ENCODE measurements around the gene BEGAIN.
A peak's percentile ranks its signal among the peaks of the same experiment; 100 is the strongest.

Gene BEGAIN

DNA sequence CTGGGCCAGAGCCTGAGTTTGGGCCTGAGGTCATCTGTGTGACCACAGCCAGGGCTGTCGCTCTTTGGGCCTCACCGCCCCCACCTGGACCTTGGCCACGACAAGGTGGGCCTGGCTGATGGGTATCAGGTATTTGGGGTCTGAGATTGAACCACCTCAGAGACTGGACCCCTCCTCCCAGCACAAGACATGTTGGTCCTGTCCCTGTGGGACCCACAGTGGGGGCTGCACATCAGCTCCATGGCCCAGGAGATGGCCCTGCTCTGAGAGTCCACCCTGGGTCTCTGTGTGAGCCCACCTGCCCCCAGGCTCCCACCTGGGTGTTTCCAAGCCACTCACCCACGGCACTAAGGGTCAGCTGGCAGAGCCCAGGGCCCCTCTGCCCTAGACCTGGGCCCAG lies 20.6 kb downstream of the BEGAIN start:
- DNase-seq, result no peak

DNA sequence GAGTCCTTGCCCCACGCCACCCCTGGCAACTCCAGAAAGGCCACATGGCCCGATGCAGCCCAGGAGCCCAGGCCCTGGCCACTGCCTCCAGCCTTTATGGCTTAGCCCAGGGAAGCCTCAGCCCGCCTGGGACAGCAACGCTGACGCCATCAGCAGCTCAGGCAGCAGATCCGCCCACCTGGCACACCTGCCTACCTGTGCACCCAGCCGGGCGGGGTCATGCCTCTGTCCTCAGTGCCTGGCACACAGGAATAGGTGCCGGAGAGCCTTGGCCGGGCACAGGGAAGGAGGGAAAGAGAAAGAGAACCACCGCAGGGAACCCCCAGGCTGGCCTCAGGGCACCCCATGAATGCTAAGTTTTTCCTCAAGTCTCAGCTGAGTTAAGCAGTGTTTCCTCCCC lies 21.1 kb downstream of the BEGAIN start:
- no peak for DNase-seq

DNA sequence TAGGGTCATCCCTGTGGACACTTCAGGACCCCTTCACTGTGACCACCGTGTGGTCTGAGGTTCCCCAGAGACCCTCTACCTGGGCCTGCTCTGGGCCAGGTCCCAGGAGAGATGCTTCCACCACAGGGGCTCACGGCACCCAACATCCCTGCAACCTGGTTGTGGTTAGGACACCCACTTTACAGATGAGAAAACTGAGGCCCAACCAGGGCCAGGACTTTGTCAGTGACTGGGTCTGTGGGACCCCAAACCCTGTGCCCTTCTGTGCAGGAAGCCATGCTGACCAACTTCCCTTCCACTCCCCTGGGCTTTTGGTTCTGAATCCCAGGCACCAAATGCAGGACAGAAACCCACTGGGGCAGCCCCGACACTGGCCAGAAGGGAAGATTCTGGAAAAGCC lies 21.6 kb downstream of the BEGAIN start:
- no peak for DNase-seq

DNA sequence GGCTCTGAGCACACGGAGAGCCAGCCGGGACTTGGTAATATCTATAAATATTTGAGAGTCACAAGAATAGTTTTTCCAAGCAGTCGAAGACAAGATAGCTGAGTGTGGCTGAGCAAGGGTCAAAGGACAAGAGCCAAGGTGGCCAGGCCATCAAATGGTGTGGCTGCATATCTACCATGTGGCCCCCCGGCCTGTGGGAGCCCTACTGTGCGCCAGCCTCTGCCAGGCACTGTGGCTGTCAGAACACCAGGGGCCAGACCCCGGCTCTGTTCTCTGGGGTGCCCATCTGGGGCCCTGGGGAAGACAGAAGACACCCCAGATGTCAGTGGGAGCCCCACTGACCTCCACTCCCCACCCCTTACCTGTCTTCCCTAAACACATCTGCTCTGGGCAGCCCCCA lies 22.7 kb downstream of the BEGAIN start:
- DNase-seq, result no peak

DNA sequence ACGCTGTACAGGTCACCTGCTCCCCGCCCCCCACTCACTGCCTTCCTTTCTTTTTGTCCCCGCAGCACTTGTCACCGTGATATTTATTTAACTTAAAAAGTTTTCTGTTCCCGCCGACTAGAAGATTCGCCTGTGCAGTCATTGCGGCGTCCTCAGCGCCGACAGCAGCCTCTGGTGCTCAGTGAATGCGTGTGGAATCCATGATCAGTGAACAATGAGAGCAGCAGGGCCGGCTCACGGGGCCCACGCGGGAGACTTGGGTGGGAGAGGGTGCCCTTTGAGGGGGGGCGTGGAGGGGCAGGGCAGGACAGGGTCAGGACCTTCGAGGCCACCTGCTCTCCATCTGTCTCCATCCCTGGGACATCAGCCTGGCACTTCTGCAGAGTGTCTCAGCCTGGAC lies 24.5 kb downstream of the BEGAIN start:
- no peak for DNase-seq

DNA sequence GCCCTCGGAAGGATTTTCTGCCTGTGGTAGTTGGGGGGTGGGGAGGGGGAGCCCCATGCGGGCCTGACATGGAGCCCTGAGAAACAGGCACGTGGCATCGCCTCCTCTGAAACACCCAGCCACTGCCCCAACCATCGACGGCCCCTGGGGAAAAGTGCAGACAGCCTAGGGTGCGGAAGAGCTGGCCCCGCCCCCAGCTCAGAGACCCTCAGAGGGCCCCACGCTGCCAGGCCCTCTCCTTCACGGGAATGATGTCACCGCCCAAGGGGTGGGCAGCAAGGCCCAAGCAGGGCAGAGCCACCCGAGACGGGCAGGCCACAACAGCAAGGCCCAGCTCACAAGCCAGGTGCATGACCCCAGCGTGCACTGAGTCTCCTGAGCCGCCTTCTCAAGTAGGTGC lies 26.2 kb downstream of the BEGAIN start:
- DNase-seq, result no peak

DNA sequence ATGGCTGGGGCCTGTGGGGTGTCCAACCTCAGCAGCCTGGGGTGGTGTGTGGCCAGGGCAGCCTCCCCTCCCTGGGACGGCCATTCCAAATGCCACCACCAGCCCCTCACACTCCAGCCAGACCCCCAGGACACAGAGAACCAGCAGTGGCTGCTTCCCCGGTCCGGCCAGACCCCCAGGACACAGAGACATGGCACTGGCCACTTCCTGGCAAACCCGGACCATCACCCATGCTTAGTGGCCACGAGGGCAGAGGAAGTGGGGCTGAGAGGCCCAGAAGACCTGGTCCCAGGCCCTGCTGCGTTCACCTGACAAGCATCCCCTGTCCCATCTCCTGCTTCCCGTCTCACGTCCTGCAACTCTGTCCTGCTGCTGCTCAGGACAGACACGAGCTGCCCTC lies 26.7 kb downstream of the BEGAIN start:
- no peak for DNase-seq

DNA sequence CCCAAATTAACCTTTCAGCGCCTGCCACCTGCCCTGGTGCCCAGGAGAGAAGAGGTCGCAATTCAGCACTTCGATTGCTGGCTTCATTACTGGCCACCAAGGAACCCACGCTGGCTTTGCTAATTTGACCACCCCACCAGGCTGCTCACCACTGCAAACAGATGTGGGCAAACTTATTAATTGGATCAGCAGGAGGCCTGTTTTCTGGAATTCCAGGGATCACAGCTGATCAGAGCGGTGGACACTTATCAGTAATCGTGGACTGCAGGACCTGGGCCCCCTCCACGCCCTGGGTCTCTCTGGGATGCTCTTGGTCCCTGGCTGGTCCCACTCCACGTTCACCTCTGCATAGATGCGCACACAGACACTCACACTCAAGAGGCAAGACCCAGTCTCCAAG lies 27.8 kb downstream of the BEGAIN start:
- DNase-seq, result no peak

DNA sequence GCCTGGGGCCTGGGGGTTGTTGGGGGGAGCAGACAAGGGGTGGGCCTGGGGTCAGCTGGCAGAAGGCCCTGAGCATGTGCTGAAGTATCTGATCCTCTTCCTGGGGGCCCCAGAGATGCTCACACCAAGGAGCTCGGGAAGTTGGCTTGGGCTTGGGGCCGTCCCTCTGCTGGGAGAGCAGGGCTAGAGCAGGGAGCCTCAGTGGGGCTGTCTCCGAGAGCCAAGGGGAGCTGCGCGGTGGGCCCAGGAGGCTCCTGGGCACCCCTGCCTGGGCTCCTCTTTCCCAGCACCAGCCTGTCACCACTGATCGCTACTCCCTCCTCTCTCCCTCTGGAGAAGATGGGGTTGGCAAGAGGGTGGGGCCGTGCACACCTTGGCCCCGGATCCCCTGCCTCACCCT lies 28.3 kb downstream of the BEGAIN start:
- DNase-seq, result no peak

DNA sequence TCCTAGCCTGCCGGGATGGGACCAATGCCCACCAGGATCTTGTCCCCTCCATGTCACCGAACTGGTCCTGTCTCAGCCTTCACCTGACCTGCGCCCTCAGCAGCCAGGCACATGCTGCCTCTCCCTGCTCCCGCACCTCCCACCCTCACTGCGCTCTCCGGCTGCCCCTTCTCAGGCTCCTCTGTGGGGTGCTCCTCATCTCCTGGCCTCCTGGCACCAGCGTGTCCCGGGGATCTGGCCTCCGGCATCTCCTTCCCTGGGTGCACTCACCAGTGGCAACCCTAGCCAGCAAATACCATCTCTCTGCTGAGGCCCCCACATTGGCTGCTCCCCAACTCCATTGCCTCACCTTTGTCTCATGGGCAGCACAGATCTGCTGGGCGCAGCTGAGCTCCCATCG lies 29.0 kb downstream of the BEGAIN start:
- DNase-seq, result no peak

DNA sequence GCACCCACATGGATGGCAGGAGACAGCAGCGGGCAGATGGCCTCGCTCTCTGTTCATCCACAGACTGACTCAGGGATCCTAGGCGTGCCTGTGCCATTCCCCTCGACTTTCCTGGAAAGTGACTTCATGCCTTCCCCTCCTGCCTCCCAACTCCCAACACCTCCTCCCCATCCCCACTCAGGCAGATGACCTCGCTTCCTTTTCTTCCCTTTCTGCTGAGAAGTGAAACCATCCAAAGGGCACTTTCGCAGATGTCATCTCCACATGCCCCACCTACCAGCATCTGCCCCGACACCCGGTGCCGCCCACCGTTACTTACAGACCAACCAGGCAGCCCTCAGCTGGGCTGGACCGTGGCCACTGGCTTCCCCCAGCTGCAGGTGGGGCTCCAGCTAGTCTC lies 29.6 kb downstream of the BEGAIN start:
- DNase-seq, result no peak

DNA sequence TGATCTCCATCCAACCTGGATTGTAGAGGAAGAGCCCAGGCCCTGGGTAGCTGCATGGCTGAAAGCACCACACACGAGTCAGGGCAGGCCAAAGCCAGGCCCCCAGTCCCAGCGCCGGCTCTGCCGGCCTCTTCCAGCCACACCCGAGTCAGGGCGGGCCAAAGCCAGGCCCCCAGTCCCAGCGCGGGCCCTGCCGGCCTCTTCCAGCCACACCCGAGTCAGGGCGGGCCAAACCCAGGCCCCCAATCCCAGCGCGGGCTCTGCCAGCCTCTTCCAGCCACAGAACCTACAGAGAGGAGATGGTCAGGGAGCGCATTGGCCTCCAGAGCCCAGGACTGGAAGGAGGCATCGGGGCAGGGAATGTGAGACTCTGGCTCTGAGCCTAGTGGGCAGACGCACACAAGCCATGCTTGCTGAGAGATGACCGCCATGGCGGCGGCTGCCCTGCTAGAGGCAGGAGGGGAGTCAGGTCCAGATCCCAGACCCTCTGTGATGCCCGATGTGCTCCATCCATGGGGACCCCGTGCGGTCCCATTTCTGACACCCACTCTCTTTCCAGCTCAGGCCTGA lies 30.2 kb downstream of the BEGAIN start:
- no peak for DNase-seq

DNA sequence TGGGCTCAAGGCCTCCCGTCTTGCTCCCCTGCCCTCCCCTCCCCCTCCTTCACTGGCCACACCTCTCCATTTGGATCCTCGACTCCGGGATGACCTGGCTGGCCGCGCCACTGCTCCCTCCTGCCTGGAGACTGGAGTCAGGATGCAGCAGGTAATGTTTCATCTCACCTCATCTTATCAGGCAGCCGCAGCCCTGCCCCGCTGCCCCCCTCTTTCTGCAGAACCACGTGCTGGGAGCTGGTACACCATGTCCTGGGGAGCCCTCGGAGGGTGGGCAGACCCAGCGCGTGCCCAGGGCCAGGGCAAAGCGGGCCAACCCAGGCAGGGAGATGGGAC lies 31.1 kb downstream of the BEGAIN start:
- no peak for DNase-seq

DNA sequence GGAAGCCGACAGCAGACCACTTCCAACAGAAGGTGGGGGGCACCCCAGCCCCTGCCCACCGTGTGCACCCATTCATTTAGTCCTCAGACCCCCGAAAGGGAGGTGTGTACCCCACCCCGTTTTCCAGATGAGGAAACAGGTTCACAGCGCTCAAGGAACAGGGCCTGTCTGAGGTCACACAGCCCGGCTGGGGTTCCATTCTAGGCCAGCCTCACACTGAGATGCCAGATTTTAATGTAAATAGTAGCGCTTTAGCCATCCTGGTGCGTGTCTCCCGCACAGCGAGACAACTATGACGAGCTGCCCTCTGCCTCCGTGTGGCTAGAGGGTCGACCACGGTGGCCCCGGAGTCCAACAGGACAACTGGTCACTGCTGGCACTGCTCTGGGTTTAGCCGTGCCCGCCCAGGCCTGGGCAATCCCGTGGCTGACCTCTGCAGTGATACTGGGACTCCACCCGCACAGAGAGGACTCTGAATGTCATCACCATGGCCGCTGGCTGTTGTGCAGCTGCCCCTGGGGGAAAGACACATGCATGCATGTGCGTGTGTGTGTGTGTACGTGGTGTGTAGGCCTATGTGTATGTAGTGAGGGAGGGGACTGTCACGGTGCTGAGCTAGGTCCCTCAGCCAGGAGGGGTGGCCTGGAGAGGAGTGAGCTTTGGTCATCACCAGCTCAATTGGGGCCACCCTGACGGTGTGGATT lies 31.6 kb downstream of the BEGAIN start:
- DNase-seq, result no peak

DNA sequence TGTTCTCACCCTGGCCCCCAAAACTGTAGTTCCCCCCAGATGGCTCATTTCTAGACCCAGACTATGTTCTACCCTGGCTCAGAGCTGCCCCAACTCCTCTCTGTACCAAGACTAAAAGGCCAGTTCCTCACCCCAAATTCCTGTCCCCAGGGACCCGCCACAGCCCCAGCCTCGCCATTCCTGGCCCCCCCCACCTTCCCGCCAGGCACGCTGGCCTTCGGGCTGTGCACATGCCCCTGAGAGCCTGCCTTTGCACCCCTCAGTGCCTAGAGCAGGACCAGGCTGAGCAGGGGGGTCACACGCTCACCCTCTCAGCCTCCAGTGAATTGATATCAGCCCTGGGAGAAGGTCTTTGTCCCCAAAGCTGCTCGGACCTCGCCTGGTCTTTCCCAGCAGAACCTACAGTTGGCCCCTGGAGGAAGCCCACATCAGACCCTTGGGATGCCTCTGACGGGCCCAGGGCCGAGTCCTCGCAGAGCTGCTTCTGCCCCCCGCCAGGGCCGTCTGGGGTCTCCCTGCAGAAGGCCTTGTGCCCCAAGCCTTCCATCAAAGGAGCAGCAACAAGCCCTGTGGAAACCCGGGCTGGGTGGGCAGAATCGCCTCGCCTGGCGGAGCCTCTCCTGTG lies 32.4 kb downstream of the BEGAIN start:
- no peak for DNase-seq

DNA sequence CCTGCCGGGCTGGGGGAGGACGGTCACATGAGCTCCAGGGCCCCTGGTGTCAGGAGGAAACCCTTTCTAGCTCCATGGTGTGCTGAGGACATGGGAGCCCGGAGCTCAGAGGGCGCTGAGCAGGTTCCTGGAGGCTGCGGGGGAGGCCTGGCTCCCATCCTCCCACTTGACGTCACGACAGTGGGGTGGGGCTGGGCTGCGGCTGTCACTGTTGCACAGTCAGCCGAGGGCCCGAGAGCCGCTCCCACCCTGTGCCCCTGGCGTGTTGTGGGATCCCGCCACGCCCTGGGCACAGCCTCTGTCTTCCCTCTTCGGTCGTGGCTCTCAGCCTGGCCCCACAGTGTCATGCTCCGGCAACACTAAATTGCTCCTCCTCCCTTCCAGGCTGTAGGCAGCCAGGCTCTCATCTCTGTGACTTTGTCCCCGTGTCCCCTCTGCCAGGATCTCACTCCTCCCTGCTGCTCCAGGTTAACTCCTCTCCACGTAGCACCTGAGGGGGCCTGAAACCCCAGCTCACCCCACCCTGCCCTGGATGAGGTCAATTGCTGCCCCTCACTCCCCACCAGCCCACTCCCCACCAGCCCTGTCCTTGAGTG lies 33.0 kb downstream of the BEGAIN start:
- DNase-seq, result no peak

DNA sequence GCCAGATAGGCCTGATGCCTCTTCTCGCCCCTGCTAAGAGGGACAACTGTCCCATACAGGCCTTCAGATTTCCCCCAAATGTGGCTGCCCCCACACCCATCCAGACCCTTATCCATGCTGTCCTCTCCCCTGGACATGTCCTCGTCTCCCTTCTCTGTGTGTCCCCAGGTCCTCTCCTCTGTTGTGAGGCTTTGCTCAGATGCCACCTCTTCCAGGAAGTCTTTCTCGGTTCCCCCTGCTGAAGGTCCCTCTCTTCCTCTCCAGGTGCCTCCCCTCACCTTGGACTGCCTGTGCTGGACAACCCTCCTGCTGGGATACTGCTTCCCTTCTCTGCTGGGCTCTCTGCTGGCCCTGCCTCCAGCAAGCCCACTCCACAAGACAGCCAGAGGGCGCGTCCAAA lies 33.7 kb downstream of the BEGAIN start:
- no peak for DNase-seq

DNA sequence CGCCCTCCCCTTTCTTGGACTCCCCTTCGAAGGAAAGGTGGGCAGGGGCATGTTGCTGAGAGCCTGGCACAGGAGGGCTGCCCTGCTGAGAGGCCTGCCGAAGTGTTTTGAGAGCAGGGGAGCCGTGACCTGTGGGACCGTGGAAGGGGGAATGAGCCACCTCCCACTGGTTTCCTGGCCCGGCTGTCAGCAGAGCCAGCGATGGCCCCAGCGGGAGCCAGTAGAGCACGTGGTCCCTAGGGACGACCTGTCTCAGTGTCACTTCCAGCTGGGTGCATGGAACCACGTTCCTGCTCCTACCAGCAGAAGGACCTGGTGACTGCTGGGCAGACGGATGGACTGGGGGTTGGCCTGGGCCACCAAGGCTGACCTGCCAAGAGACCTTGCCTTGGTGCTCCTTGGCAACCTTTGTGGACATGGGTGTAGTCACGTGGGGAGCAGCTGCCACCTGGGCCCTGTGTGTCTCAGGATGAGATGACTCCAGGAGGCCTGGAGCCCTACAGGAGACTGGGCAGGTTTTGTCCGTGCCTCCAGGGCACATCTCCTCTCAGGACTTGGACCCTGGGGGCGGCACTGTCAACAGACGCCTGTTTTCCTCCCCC lies 34.6 kb downstream of the BEGAIN start:
- no peak for DNase-seq

DNA sequence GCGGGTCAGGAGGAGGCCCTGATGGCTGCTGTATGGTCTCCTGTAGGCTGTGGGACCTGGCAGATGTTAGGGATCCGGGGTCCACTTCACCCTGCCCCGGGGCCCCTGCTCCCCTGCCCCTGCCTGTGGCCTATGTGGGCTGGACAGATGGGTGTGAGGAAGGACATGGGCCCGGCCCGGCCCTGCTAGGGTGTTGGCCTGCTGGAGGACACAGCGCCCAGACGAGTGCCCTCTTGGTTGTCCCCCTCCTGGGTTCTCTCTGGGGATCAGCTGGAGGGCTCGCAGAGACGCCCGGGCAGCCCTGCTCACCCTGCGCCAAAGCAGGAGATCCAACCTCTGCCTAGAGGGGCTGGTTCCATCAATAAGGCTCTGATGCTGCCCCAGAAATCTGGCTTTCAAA lies 36.2 kb downstream of the BEGAIN start:
- no peak for DNase-seq

DNA sequence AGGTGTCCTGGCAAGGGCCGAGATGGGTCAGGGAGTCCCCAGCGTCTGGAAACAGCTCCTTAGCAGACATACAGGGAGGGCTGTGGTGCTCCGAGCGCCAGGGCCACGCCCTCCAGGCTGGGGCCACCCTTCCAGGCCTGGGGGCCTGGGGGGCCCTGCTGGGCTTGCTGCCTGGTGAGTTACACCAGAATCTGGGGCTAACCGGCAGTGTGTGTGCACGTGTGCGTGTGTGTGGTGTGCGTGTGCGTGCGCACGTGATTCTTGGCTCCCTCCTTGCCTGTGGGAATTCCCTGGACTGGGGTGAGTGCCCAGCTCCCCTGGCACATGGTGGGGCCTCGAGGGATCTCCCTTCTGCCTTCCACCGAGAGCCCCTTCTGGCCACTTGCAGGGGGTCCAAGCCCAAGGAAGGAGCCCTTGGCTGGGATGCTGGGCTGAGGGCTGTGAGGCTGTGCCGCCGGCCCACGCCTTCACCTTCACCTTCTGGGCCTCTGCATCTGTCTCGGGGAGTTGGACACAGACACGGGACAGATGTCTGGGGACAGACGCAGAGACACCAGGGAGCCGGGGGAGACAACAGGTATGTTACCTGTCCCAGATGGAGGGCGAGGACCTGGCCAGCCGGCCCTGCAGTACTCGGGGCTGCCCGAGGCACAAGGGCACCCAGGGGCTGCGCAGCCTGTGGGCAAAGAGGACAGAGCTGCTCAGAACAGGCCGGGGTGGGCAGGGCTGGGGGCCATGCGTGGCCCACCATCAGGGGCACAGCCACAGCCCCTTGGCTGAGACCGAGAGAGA lies 37.2 kb downstream of the BEGAIN start:
- no peak for DNase-seq

DNA sequence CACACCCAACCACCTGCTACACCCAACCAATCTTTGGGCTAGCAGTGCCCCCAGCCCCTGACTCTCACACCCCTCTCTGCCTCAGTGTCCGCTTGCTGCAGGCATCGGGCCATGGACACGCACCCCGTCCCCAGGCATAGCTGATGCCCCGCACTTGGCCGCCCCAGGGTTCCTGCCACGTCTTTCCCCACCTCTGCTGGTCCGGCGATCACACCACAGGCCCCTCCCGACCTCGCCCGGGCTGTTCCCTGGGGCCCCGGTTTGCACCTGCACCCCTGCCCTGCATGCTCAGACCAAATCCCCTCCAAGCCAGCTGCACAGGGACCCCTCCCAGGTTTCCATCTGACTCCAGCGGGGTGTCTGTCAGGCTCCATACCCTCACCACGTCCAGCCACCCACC lies 38.3 kb downstream of the BEGAIN start:
- no peak for DNase-seq

DNA sequence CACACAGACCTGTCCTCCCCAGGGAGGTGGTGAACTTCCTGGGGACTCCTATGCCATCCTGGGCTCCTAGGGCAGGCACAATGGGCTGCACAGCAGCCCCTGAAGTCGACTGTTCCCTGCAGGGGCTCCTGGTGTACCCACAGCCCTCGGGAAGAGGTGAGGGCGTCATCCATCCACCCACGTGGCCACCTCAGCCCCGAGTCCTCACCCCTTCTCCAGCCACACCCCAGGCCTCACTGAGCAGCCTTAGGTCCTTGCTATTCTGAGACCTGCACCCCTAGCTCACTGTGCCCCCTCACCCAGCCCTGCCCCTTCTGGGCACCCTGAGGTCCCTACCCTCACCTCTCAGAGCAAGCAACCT lies 38.9 kb downstream of the BEGAIN start:
- no peak for DNase-seq

DNA sequence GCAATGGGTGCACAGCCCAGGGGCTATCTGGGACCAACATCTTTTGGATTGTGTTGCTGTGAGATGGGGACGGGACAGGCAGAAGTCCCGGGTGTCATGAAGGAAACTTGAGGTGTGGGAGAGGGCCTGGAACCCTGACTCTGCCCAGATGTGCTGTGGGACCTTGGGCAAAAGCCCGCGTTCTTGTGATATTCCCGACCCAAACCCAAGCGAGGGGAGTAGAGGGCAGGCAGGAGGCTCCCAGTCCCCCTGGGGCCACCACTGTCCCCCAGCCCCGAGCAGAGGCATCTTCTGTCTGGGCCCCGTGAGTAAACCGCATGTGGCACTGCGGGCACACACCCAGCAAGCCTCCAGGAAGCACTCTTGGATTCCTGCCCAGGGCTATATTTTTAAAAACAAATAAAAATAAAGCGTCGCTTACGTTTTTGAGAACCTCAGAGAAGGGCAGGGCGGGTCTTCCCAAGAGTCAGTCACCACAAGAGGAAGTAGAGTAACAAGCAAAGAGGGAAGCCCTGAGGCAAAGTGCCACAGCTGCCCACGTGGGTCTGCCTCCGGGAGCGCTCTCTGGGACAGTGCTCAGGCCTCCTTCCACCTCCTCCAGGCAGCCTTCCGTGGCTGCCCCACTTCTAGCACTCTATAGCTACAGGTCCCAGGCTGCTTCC lies 39.5 kb downstream of the BEGAIN start:
- peak; percentile 33 for DNase-seq
